Spleen (tissue), 11 donors: Measurements from ENCODE around the gene CPA4. TPM values are rescaled to one million over a fixed set of nuclear protein-coding genes. Genes with fewer than 3 reads are reported as not detected.

Experiments
- DNase-seq: peaks from one replicate; pipeline ENCODE4 v3.0.0-alpha.2; 2020
- H3K27ac ChIP-seq, 8 donors: fragments of 200-600 bp; sonication (generic) in 7 of 8; 1 replicate in 4 of 8; 2 replicates in 4 of 8; pipeline versions ENCODE4 v1.5.0 to v1.8.0; 2016 to 2021; ENCODE audit warnings: inconsistent platforms in 4 of 8, mild to moderate bottlenecking in 4 of 8, moderate library complexity in 1 of 8
- H3K27me3 ChIP-seq, 7 donors: fragments of 200-600 bp; sonication (generic) in 6 of 7; replicated peaks in 1 of 7; 1 replicate in 4 of 7; 2 replicates in 3 of 7; pipeline versions ENCODE4 v1.5.0 to v1.8.0; 2016 to 2021; ENCODE audit warnings: inconsistent platforms in 3 of 7, mild to moderate bottlenecking in 1 of 7
- H3K36me3 ChIP-seq, 6 donors: fragments of 200-600 bp; sonication (generic) in 5 of 6; 1 replicate in 4 of 6; 2 replicates in 2 of 6; pipeline versions ENCODE4 v1.5.0 to v1.8.0; 2016 to 2021; ENCODE audit warnings: inconsistent platforms in 2 of 6
- H3K4me1 ChIP-seq, 6 donors: fragments of 200-600 bp; sonication (generic) in 5 of 6; 1 replicate in 3 of 6; 2 replicates in 3 of 6; pipeline versions ENCODE4 v1.5.0 to v1.8.0; 2016 to 2021; ENCODE audit warnings: inconsistent platforms in 3 of 6
- H3K4me3 ChIP-seq, 8 donors: fragments of 200-600 bp; sonication (generic) in 7 of 8; 1 replicate in 4 of 8; 2 replicates in 4 of 8; pipeline versions ENCODE4 v1.5.0 to v1.8.0; 2016 to 2021; ENCODE audit warnings: inconsistent platforms in 4 of 8, mild to moderate bottlenecking in 4 of 8, moderate library complexity in 2 of 8
- H3K9me3 ChIP-seq, 8 donors: fragments of 200-600 bp; sonication (generic) in 7 of 8; 1 replicate in 4 of 8; 2 replicates in 4 of 8; pipeline versions ENCODE4 v1.5.0 to v1.8.0; 2016 to 2021; ENCODE audit warnings: inconsistent platforms in 4 of 8
- CTCF ChIP-seq, 11 experiments: fragments of 200-600 bp in 7 of 11; fragments of 450-650 bp in 4 of 11; sonication (generic) in 4 of 11; IDR thresholded peaks in 8 of 11; conservative IDR thresholded peaks in 3 of 11; 1 replicate in 7 of 11; 2 replicates in 4 of 11; pipeline versions ENCODE4 v1.4.0 to v1.8.0; 2016 to 2021; ENCODE audit warnings: antibody characterized with exemption in 11 of 11, inconsistent platforms in 4 of 11, mild to moderate bottlenecking in 1 of 11
- POLR2A ChIP-seq, 3 donors: fragments of 450-650 bp; IDR thresholded peaks; one replicate each; pipeline ENCODE4 v1.5.1; 2017; ENCODE audit warnings: antibody characterized with exemption in 3 of 3, mild to moderate bottlenecking in 1 of 3
- POLR2AphosphoS5 ChIP-seq, 3 donors: sonication (generic); formaldehyde crosslinking; IDR thresholded peaks; one replicate each; pipeline ENCODE4 v1.5.1; 2017; ENCODE audit warnings: antibody characterized with exemption in 3 of 3
- WGBS, 5 donors: extraction: QIAGEN DNeasy Blood & Tissue Kit in 3 of 5; methylation state at CpG; one replicate each; pipeline versions ENCODE4 v1.1.5 to v1.1.7; 2013 to 2018; 5-methylcytosine and 5-hydroxymethylcytosine counted together
- intact Hi-C: fragments of 100-400 bp; cut with DNase I; formaldehyde crosslinking; loops from one replicate; pipeline ENCODE4 v1.15.0; 2023; ENCODE audit warnings: low total_unique reads
- polyA plus RNA-seq, 3 donors: library from polyadenylated mRNA; stranded (reverse); fragments of 200-250 nt; gene quantifications; one replicate each; pipeline ENCODE4 v1.2.1, GENCODE V29; 2013
- total RNA-seq, 7 donors: library from RNA; depleted of rRNA in 3 of 7; stranded (reverse); fragments of >200 nt in 3 of 7; fragmentation: NEBNext Ultra II Directional in 4 of 7; extraction: Animal tissue kit (Norgen Biotek cat#: 25700) in 4 of 7; gene quantifications; one replicate each; pipeline versions ENCODE4 v1.1.0 to v1.2.1, GENCODE V29; 2016 to 2021
- donor health status: healthy with polysubstance abuse.
- donor health status: DM: no; HTN: no; CAD: no; lungs with moderate emphysema.
- donor health status: DM: no; HTN: no; CAD: no.
- donor health status: Bipolar disorder and iron deficiency.
- donor health status: healthy.
- donor health status: DM: no; HTN: no; CAD: no.
- donor health status: DM: yes; HTN: yes; CAD: no.

CPA4 gene
- total and polyA plus RNA-seq, 10 donors: 0.15 to 3.3 (median 0.78) TPM

GRCh38 chr7:130276796-130277762, 15.9 kb upstream of the CPA4 start:
- Histone ChIP-seq H3K27ac (no peak overlapping the region), H3K4me3 (no peak overlapping the region), H3K36me3 (no peaks in the 10 kb centered on the region), H3K27me3 (peaks cover 0 to 29% (median 0%) of the 10 kb centered on the region in 7 donors), H3K4me1 (peaks cover 0 to 27% (median 11%) of the 10 kb centered on the region in 6 donors), H3K9me3 (no peaks in the 10 kb centered on the region)
- no peak for DNase-seq
- TF ChIP-seq POLR2A (IDR thresholded peaks at IDR 0.05): no peak
- TF ChIP-seq CTCF (IDR thresholded peaks at IDR 0.05 in 8 of 11, conservative IDR thresholded peaks at IDR 0.05 in 3 of 11): no peak
- TF ChIP-seq POLR2AphosphoS5 (IDR thresholded peaks at IDR 0.05): no peak
- 78 to 90% (median 84%) methylated on average over 10 of the region's 10 CpGs for WGBS, 5 donors
- intact Hi-C loops: no loop called here

- Histone ChIP-seq H3K27ac (peak overlapping the region in 1 of 8 donors; percentile 5), H3K9me3 (no peaks in the 10 kb centered on the region), H3K4me1 (peaks cover 0 to 22% (median 8%) of the 10 kb centered on the region in 6 donors), H3K27me3 (peaks cover 0 to 24% (median 0%) of the 10 kb centered on the region in 7 donors), H3K4me3 (no peak overlapping the region), H3K36me3 (no peaks in the 10 kb centered on the region)
- 77 to 85% (median 80%) methylated on average over 15 of the region's 15 CpGs for WGBS, 5 donors
- no peak for DNase-seq
- intact Hi-C loops: no loop called here
- peak in 10 of 11 experiments; percentile 15 to 69 (median 50) for TF ChIP-seq CTCF (IDR thresholded peaks at IDR 0.05 in 8 of 11, conservative IDR thresholded peaks at IDR 0.05 in 3 of 11)
- TF ChIP-seq POLR2AphosphoS5 (IDR thresholded peaks at IDR 0.05): peak in 1 of 3 donors; percentile 8
- TF ChIP-seq POLR2A (IDR thresholded peaks at IDR 0.05): no peak
Observed at GRCh38 chr7:130277763-130278643, 15.0 kb upstream of the CPA4 start.

- Histone ChIP-seq H3K4me3 (no peak overlapping the region), H3K27me3 (peaks cover 0 to 16% (median 0%) of the 10 kb centered on the region in 7 donors), H3K36me3 (no peaks in the 10 kb centered on the region), H3K27ac (no peak overlapping the region), H3K4me1 (peaks cover 0 to 13% (median 6%) of the 10 kb centered on the region in 6 donors), H3K9me3 (no peaks in the 10 kb centered on the region)
- no peak for DNase-seq
- intact Hi-C loops: no loop called here
- TF ChIP-seq CTCF (IDR thresholded peaks at IDR 0.05 in 8 of 11, conservative IDR thresholded peaks at IDR 0.05 in 3 of 11) (no peak), POLR2AphosphoS5 (IDR thresholded peaks at IDR 0.05) (no peak), POLR2A (IDR thresholded peaks at IDR 0.05) (no peak)
Observed at GRCh38 chr7:130278860-130279259, 14.1 kb upstream of the CPA4 start.
